ENCODE data around the gene DDX42.

GRCh38 chr17:63833741-63834373, 59.9 kb downstream of the DDX42 start:
- TF ChIP-seq CTCF (IDR thresholded peaks at IDR 0.05) (no peak), POLR2A (IDR thresholded peaks at IDR 0.05) (no peak)

Data from testis (tissue), 2 donors.